GM23338 (cell line): ENCODE measurements around the gene CCDC43. TPM values are rescaled to one million over a fixed set of nuclear protein-coding genes. Genes with fewer than 3 reads are reported as not detected.
"Not testable (repeated sequence)": the region's sequence is repeated elsewhere in the genome, so short reads cannot be mapped to it uniquely, and the experiment has no call there.

Experiments
- ATAC-seq: fragments of 200-7000 bp; cut with Tn5 transposase; 3 replicates; pipeline ENCODE4 v1.9.1; 2020
- DNase-seq: peaks from one replicate; pipeline ENCODE4 v3.0.0-alpha.2; 2015; ENCODE audit warnings: low spot score
- H2AFZ ChIP-seq: fragments of 200-600 bp; sonication (generic); 2 replicates; pipeline ENCODE4 v1.8.0; 2016; ENCODE audit warnings: antibody characterized with exemption, mild to moderate bottlenecking, moderate library complexity
- H3F3A ChIP-seq: fragments of 200-600 bp; sonication (generic); replicated peaks from 2 replicates; pipeline ENCODE4 v1.8.0; 2017; ENCODE audit warnings: antibody characterized with exemption, mixed run types, low read depth
- H3K27ac ChIP-seq: fragments of 200-600 bp; sonication (generic); 2 replicates; pipeline ENCODE4 v1.6.1; 2016; ENCODE audit warnings: low read depth
- H3K27me3 ChIP-seq: fragments of 200-600 bp; sonication (generic); 2 replicates; pipeline ENCODE4 v1.8.0; 2016; ENCODE audit warnings: mild to moderate bottlenecking, mixed run types, moderate library complexity; ENCODE audit not compliant: insufficient read depth
- H3K36me3 ChIP-seq: fragments of 200-600 bp; sonication (generic); 2 replicates; pipeline ENCODE4 v1.8.0; 2016; ENCODE audit warnings: mild to moderate bottlenecking; ENCODE audit not compliant: insufficient read depth
- H3K4me1 ChIP-seq: fragments of 200-600 bp; sonication (generic); 2 replicates; pipeline ENCODE4 v1.8.0; 2016; ENCODE audit warnings: mild to moderate bottlenecking, moderate library complexity; ENCODE audit not compliant: insufficient read depth
- H3K4me2 ChIP-seq: fragments of 200-600 bp; sonication (generic); 2 replicates; pipeline ENCODE4 v1.7.1; 2017; ENCODE audit warnings: mixed run types
- H3K4me3 ChIP-seq: fragments of 200-600 bp; sonication (generic); 2 replicates; pipeline ENCODE4 v1.6.1; 2016; ENCODE audit warnings: mixed run types
- H3K79me2 ChIP-seq: fragments of 200-600 bp; sonication (generic); replicated peaks from 2 replicates; pipeline ENCODE4 v1.8.0; 2017; ENCODE audit warnings: mild to moderate bottlenecking; ENCODE audit not compliant: insufficient read depth
- H3K9me2 ChIP-seq: fragments of 200-600 bp; sonication (generic); 2 replicates; pipeline ENCODE4 v1.8.0; 2017; ENCODE audit not compliant: insufficient read depth
- H4K20me1 ChIP-seq: fragments of 200-600 bp; sonication (generic); replicated peaks from 2 replicates; pipeline ENCODE4 v1.8.0; 2017; ENCODE audit warnings: mild to moderate bottlenecking; ENCODE audit not compliant: insufficient read depth
- H3K27ac Mint-ChIP-seq: 2 replicates; pipeline ENCODE4 v1.8.0; 2020; ENCODE audit warnings: inconsistent platforms, mild to moderate bottlenecking, moderate library complexity, mixed read lengths
- H3K27me3 Mint-ChIP-seq: 3 replicates; pipeline ENCODE4 v1.8.0; 2022; ENCODE audit warnings: low read depth, mild to moderate bottlenecking, moderate library complexity, mixed read lengths, inconsistent platforms; ENCODE audit not compliant: insufficient read depth, poor library complexity
- H3K36me3 Mint-ChIP-seq: 3 replicates; pipeline ENCODE4 v1.8.0; 2021; ENCODE audit warnings: low read depth, mild to moderate bottlenecking, inconsistent platforms, moderate library complexity, mixed read lengths
- H3K4me1 Mint-ChIP-seq: 3 replicates; pipeline ENCODE4 v1.8.0; 2020; ENCODE audit warnings: mild to moderate bottlenecking, inconsistent platforms, mixed read lengths
- H3K4me3 Mint-ChIP-seq: 3 replicates; pipeline ENCODE4 v1.8.0; 2021; ENCODE audit warnings: moderate library complexity, mild to moderate bottlenecking, inconsistent platforms, mixed read lengths
- H3K9me3 Mint-ChIP-seq: 3 replicates; pipeline ENCODE4 v1.8.0; 2020; ENCODE audit warnings: moderate library complexity, mild to moderate bottlenecking, inconsistent platforms, mixed read lengths
- EZH2 ChIP-seq: fragments of 200-600 bp; sonication (generic); IDR thresholded peaks from one replicate; pipeline ENCODE4 v1.8.0; 2017; ENCODE audit warnings: antibody characterized with exemption, mild to moderate bottlenecking, low read depth; ENCODE audit not compliant: unreplicated experiment
- EZH2phosphoT487 ChIP-seq: fragments of 200-600 bp; sonication (generic); IDR thresholded peaks from one replicate; pipeline ENCODE4 v1.8.1; 2018; ENCODE audit warnings: antibody characterized with exemption; ENCODE audit not compliant: unreplicated experiment
- NANOG ChIP-seq: IDR thresholded peaks from 2 replicates; pipeline ENCODE4 v1.6.1; 2016; ENCODE audit warnings: antibody characterized with exemption, borderline replicate concordance
- STAT1 ChIP-seq: IDR thresholded peaks from one replicate; pipeline ENCODE4 v1.6.1; 2016; ENCODE audit warnings: antibody characterized with exemption; ENCODE audit not compliant: unreplicated experiment
- ZNF114 ChIP-seq: fragments of 250-450 bp; sonication (Bioruptor Pico); IDR thresholded peaks from 2 replicates; pipeline ENCODE4 v1.5.0; 2020; ENCODE audit warnings: mild to moderate bottlenecking, moderate library complexity
- polyA plus RNA-seq: library from polyadenylated mRNA; unstranded; fragments of >200 nt; fragmentation: Nextera tagmentation; extraction: Ambion mirVana; gene quantifications from 2 replicates; pipeline ENCODE4 v1.2.1, GENCODE V29; 2016
- total RNA-seq: library from RNA; depleted of rRNA; stranded (reverse); fragments of >200 nt; shearing (Covaris generic); gene quantifications from 2 replicates; pipeline ENCODE4 v1.2.3, GENCODE V29; 2014
- TF ChIP-seq, protein P1 (sequence below), 2 experiments: fragments of 200-600 bp in 1 of 2; sonication (generic) in 1 of 2; conservative IDR thresholded peaks; 2 replicates each; pipeline versions ENCODE4 v1.5.1 to v1.6.1; 2016 to 2017; ENCODE audit warnings: antibody characterized with exemption in 2 of 2, low read depth in 2 of 2, mild to moderate bottlenecking in 2 of 2, moderate library complexity in 1 of 2
- TF ChIP-seq, protein P2 (sequence below): fragments of 250-450 bp; sonication (Bioruptor Pico); IDR thresholded peaks from 2 replicates; pipeline ENCODE4 v1.5.0; 2020; ENCODE audit warnings: mild to moderate bottlenecking, moderate library complexity
- TF ChIP-seq, protein P3 (sequence below): IDR thresholded peaks from 2 replicates; pipeline ENCODE4 v1.6.1; 2016; ENCODE audit warnings: antibody characterized with exemption

CCDC43 gene
- total and polyA plus RNA-seq, 2 experiments from 2014 or later, result 29.8 to 55.3 TPM

DNA sequence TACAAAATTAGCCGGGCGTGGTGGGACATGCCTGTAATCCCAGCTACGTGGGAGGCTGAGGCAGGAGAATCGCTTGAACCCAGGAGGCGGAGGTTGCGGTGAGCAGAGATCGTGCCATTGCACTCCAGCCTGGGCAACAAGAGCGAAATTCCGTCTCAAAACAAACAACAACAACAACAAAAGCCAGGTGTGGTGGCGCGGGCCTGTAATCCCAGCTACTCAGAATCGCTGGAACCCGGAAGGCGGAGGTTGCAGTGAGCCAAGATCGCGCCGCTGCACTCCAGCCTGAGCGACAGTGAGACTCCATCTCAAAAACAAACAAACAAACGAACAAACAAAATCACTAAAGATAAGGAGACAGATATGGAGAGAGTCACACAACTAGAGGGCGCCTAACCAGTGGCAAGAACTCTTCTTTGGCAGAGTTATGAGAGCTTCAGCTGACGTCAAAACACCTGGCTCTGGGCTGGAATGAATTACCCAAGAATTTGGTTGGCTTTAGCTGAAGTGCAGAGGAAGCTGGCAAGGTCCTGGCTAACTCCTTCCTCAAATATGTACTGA, 1.2 kb upstream of the CCDC43 start:
- H2AFZ ChIP-seq, result peak overlapping the region; percentile 78; the same call in 1 of the 2 replicates
- not testable (repeated sequence) for ATAC-seq, H3K27me3 ChIP-seq, H3K27ac Mint-ChIP-seq, H3K4me1 ChIP-seq, H3K4me2 ChIP-seq, H3F3A ChIP-seq, H3K9me2 ChIP-seq, H3K36me3 Mint-ChIP-seq, H3K9me3 Mint-ChIP-seq, H4K20me1 ChIP-seq, H3K36me3 ChIP-seq, H3K4me1 Mint-ChIP-seq, H3K27me3 Mint-ChIP-seq
- H3K79me2 ChIP-seq, result peaks cover 27% of the 10 kb centered on the region
- peak overlapping the region; percentile 97; the same call in 1 of the 2 replicates for H3K4me3 ChIP-seq
- H3K27ac ChIP-seq, result 0 out of 2 replicates have a peak overlapping the region, but pooled peaks have one; percentile 90
- peak; percentile 51 for DNase-seq
- TF ChIP-seq, protein P1, sequence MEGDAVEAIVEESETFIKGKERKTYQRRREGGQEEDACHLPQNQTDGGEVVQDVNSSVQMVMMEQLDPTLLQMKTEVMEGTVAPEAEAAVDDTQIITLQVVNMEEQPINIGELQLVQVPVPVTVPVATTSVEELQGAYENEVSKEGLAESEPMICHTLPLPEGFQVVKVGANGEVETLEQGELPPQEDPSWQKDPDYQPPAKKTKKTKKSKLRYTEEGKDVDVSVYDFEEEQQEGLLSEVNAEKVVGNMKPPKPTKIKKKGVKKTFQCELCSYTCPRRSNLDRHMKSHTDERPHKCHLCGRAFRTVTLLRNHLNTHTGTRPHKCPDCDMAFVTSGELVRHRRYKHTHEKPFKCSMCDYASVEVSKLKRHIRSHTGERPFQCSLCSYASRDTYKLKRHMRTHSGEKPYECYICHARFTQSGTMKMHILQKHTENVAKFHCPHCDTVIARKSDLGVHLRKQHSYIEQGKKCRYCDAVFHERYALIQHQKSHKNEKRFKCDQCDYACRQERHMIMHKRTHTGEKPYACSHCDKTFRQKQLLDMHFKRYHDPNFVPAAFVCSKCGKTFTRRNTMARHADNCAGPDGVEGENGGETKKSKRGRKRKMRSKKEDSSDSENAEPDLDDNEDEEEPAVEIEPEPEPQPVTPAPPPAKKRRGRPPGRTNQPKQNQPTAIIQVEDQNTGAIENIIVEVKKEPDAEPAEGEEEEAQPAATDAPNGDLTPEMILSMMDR (conservative IDR thresholded peaks at IDR 0.05; ENCODE audit: low read depth in 2 of 2), result peak; percentile 41 to 61
- H3K4me3 Mint-ChIP-seq, result peak overlapping the region; percentile 98

DNA sequence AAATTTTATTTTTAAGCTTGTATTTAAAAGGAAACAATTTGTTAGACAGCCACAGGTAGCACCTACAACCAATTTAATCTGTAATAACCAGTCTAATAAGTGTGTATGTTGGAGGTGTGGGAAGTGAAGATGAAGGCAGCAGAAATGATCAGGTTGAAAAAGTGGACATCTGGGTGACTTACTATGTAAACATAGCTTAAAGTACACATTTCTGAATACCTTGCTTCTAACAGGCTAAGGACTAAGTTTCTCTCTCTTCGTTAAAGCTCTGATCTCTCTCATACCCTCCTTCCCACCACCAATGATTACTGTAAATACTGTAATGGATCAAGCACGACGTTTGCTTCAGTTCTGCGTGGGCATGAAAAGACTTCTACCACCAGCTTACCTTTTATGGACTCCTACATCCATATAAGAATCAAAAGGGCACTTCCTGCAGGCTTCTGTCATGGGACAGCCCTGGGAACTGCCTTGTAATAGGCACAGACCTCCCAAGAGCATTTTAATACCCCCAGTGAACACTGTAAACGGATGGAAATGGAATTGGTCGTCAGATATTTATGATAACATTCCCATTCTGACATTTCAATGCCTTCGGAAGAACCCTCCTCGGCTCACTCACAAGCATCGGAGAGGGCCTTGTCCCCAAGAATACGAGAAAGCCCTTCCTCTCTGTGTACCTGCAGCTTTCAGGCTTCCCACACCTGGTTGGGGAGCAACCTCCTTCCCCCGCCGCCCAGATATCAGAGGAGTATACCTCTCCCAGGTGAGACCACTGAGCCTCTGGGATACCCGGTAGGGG, 700 bp downstream of the CCDC43 start:
- peaks cover 9% of the 10 kb centered on the region for H3K27me3 Mint-ChIP-seq
- H3K36me3 Mint-ChIP-seq, result peaks cover 2% of the 10 kb centered on the region; the same call in 2 of the 3 replicates
- H3K4me2 ChIP-seq, result peak overlapping the region; percentile 96
- H3K4me1 ChIP-seq, result peaks cover 3% of the 10 kb centered on the region; the same call in 1 of the 2 replicates
- no peak for DNase-seq
- ATAC-seq, result no peak
- no peaks in the 10 kb centered on the region for H3K27me3 ChIP-seq
- H3K9me3 Mint-ChIP-seq, result no peaks in the 10 kb centered on the region
- H3K27ac Mint-ChIP-seq, result peak overlapping the region; percentile 97
- no peaks in the 10 kb centered on the region for H3K36me3 ChIP-seq
- peak overlapping the region; percentile 78 for H2AFZ ChIP-seq
- peaks cover 27% of the 10 kb centered on the region for H3K79me2 ChIP-seq
- H3K27ac ChIP-seq, result peak overlapping the region; percentile 84; the same call in 1 of the 2 replicates
- H3K4me3 ChIP-seq, result peak overlapping the region; percentile 97
- H3K4me3 Mint-ChIP-seq, result peak overlapping the region; percentile 98
- H3K9me2 ChIP-seq, result no peaks in the 10 kb centered on the region
- H3K4me1 Mint-ChIP-seq, result peaks cover 7% of the 10 kb centered on the region
- H3F3A ChIP-seq, result no peaks in the 10 kb centered on the region; the same call in 1 of the 2 replicates
- no peaks in the 10 kb centered on the region for H4K20me1 ChIP-seq
- no peak for TF ChIP-seq STAT1
- TF ChIP-seq EZH2, result no peak
- TF ChIP-seq, protein P2, sequence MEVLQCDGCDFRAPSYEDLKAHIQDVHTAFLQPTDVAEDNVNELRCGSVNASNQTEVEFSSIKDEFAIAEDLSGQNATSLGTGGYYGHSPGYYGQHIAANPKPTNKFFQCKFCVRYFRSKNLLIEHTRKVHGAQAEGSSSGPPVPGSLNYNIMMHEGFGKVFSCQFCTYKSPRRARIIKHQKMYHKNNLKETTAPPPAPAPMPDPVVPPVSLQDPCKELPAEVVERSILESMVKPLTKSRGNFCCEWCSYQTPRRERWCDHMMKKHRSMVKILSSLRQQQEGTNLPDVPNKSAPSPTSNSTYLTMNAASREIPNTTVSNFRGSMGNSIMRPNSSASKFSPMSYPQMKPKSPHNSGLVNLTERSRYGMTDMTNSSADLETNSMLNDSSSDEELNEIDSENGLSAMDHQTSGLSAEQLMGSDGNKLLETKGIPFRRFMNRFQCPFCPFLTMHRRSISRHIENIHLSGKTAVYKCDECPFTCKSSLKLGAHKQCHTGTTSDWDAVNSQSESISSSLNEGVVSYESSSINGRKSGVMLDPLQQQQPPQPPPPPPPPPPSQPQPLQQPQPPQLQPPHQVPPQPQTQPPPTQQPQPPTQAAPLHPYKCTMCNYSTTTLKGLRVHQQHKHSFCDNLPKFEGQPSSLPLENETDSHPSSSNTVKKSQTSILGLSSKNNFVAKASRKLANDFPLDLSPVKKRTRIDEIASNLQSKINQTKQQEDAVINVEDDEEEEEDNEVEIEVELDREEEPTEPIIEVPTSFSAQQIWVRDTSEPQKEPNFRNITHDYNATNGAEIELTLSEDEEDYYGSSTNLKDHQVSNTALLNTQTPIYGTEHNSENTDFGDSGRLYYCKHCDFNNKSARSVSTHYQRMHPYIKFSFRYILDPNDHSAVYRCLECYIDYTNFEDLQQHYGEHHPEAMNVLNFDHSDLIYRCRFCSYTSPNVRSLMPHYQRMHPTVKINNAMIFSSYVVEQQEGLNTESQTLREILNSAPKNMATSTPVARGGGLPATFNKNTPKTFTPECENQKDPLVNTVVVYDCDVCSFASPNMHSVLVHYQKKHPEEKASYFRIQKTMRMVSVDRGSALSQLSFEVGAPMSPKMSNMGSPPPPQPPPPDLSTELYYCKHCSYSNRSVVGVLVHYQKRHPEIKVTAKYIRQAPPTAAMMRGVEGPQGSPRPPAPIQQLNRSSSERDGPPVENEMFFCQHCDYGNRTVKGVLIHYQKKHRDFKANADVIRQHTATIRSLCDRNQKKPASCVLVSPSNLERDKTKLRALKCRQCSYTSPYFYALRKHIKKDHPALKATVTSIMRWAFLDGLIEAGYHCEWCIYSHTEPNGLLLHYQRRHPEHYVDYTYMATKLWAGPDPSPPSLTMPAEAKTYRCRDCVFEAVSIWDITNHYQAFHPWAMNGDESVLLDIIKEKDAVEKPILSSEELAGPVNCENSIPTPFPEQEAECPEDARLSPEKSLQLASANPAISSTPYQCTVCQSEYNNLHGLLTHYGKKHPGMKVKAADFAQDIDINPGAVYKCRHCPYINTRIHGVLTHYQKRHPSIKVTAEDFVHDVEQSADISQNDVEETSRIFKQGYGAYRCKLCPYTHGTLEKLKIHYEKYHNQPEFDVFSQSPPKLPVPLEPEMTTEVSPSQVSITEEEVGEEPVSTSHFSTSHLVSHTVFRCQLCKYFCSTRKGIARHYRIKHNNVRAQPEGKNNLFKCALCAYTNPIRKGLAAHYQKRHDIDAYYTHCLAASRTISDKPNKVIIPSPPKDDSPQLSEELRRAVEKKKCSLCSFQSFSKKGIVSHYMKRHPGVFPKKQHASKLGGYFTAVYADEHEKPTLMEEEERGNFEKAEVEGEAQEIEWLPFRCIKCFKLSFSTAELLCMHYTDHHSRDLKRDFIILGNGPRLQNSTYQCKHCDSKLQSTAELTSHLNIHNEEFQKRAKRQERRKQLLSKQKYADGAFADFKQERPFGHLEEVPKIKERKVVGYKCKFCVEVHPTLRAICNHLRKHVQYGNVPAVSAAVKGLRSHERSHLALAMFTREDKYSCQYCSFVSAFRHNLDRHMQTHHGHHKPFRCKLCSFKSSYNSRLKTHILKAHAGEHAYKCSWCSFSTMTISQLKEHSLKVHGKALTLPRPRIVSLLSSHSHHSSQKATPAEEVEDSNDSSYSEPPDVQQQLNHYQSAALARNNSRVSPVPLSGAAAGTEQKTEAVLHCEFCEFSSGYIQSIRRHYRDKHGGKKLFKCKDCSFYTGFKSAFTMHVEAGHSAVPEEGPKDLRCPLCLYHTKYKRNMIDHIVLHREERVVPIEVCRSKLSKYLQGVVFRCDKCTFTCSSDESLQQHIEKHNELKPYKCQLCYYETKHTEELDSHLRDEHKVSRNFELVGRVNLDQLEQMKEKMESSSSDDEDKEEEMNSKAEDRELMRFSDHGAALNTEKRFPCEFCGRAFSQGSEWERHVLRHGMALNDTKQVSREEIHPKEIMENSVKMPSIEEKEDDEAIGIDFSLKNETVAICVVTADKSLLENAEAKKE (CRISPR knock-in tag), result no peak
- TF ChIP-seq ZNF114 (CRISPR knock-in tag), result no peak
- TF ChIP-seq NANOG, result no peak
- TF ChIP-seq, protein P1 (conservative IDR thresholded peaks at IDR 0.05; ENCODE audit: low read depth in 2 of 2), result no peak
- no peak for TF ChIP-seq EZH2phosphoT487
- TF ChIP-seq, protein P3, sequence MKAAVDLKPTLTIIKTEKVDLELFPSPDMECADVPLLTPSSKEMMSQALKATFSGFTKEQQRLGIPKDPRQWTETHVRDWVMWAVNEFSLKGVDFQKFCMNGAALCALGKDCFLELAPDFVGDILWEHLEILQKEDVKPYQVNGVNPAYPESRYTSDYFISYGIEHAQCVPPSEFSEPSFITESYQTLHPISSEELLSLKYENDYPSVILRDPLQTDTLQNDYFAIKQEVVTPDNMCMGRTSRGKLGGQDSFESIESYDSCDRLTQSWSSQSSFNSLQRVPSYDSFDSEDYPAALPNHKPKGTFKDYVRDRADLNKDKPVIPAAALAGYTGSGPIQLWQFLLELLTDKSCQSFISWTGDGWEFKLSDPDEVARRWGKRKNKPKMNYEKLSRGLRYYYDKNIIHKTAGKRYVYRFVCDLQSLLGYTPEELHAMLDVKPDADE, result no peak
